GM23248 (cell line): Measurements from ENCODE around the gene ATG7. TPM values are rescaled to one million over a fixed set of nuclear protein-coding genes. Genes with fewer than 3 reads are reported as not detected.

Experiments used
- DNase-seq: peaks from one replicate; pipeline ENCODE4 v3.0.0-alpha.2; 2015
- H2AFZ ChIP-seq: fragments of 200-600 bp; sonication (generic); 2 replicates; pipeline ENCODE4 v1.6.1; 2016; ENCODE audit warnings: antibody characterized with exemption
- H3F3A ChIP-seq: fragments of 200-600 bp; sonication (generic); 2 replicates; pipeline ENCODE4 v1.6.1; 2016; ENCODE audit warnings: mild to moderate bottlenecking, antibody characterized with exemption, mixed run types; ENCODE audit not compliant: insufficient read depth
- H3K27ac ChIP-seq: fragments of 200-600 bp; sonication (generic); 2 replicates; pipeline ENCODE4 v1.5.1; 2016; ENCODE audit warnings: mild to moderate bottlenecking
- H3K27me3 ChIP-seq: fragments of 200-600 bp; sonication (generic); replicated peaks from 2 replicates; pipeline ENCODE4 v1.6.1; 2016; ENCODE audit warnings: mild to moderate bottlenecking; ENCODE audit not compliant: insufficient read depth
- H3K36me3 ChIP-seq: fragments of 200-600 bp; sonication (generic); 2 replicates; pipeline ENCODE4 v1.6.1; 2016; ENCODE audit warnings: low read depth, mild to moderate bottlenecking
- H3K4me1 ChIP-seq: fragments of 200-600 bp; sonication (generic); 2 replicates; pipeline ENCODE4 v1.6.1; 2016; ENCODE audit warnings: mild to moderate bottlenecking; ENCODE audit not compliant: insufficient read depth
- H3K4me2 ChIP-seq: fragments of 200-600 bp; sonication (generic); one replicate; pipeline ENCODE4 v1.6.1; 2016; ENCODE audit warnings: mild to moderate bottlenecking; ENCODE audit not compliant: unreplicated experiment
- H3K4me3 ChIP-seq: fragments of 200-600 bp; sonication (generic); 2 replicates; pipeline ENCODE4 v1.5.1; 2016; ENCODE audit warnings: mild to moderate bottlenecking
- H3K79me2 ChIP-seq: fragments of 200-600 bp; sonication (generic); 2 replicates; pipeline ENCODE4 v1.6.1; 2016; ENCODE audit warnings: mild to moderate bottlenecking; ENCODE audit not compliant: insufficient read depth
- H3K9ac ChIP-seq: fragments of 200-600 bp; sonication (generic); 2 replicates; pipeline ENCODE4 v1.6.1; 2016; ENCODE audit warnings: mild to moderate bottlenecking
- H3K9me2 ChIP-seq: fragments of 200-600 bp; sonication (generic); 2 replicates; pipeline ENCODE4 v1.6.1; 2016; ENCODE audit warnings: mixed run types, mild to moderate bottlenecking, moderate library complexity; ENCODE audit not compliant: insufficient read depth
- H3K9me3 ChIP-seq: fragments of 200-600 bp; sonication (generic); one replicate; pipeline ENCODE4 v1.6.1; 2017; ENCODE audit warnings: low read depth
- H4K20me1 ChIP-seq: fragments of 200-600 bp; sonication (generic); 2 replicates; pipeline ENCODE4 v1.6.0; 2016; ENCODE audit not compliant: insufficient read depth
- EZH2 ChIP-seq: fragments of 200-600 bp; sonication (generic); IDR thresholded peaks from 2 replicates; pipeline ENCODE4 v1.6.1; 2018; ENCODE audit warnings: antibody characterized with exemption, mild to moderate bottlenecking; ENCODE audit not compliant: insufficient read depth, poor library complexity, severe bottlenecking
- EZH2phosphoT487 ChIP-seq: fragments of 200-600 bp; sonication (generic); IDR thresholded peaks from 2 replicates; pipeline ENCODE4 v1.6.1; 2018; ENCODE audit warnings: antibody characterized with exemption, moderate library complexity, mild to moderate bottlenecking, low read depth; ENCODE audit not compliant: insufficient read depth
- WGBS, 2 experiments: methylation state at CpG; one replicate each; pipeline ENCODE4 v1.1.6; 2015 to 2017; ENCODE audit warnings: low lambda C conversion rate in 2 of 2, low coverage in 1 of 2; ENCODE audit errors: missing lambda C conversion rate in 2 of 2; 5-methylcytosine and 5-hydroxymethylcytosine counted together
- in situ Hi-C: fragments of 300-500 bp; cut with MboI; formaldehyde crosslinking; loops from 2 replicates; pipeline ENCODE4 v1.15.0; 2020
- polyA plus RNA-seq: library from polyadenylated mRNA; unstranded; fragments of >200 nt; fragmentation: Nextera tagmentation; extraction: Ambion mirVana; gene quantifications from 2 replicates; pipeline ENCODE4 v1.2.1, GENCODE V29; 2016
- total RNA-seq: library from RNA; depleted of rRNA; stranded (reverse); fragments of >200 nt; shearing (Covaris generic); gene quantifications from 2 replicates; pipeline ENCODE4 v1.2.3, GENCODE V29; 2014

ATG7 gene
- total and polyA plus RNA-seq, 2 experiments from 2014 or later, result 40.5 to 67.5 TPM

- DNase-seq, result no peak
- Histone ChIP-seq H3K27me3 (no peaks in the 10 kb centered on the region), H3K79me2 (peaks cover 59% of the 10 kb centered on the region), H3F3A (peaks cover 51% of the 10 kb centered on the region), H3K9ac (no peak overlapping the region), H4K20me1 (no peaks in the 10 kb centered on the region), H3K4me1 (peaks cover 43% of the 10 kb centered on the region), H3K9me2 (no peaks in the 10 kb centered on the region), H3K27ac (no peak overlapping the region), H2AFZ (no peak overlapping the region), H3K4me2 (no peak overlapping the region), H3K36me3 (peaks cover 6% of the 10 kb centered on the region; the same call in 1 of the 2 replicates), H3K9me3 (no peaks in the 10 kb centered on the region), H3K4me3 (no peak overlapping the region)
- TF ChIP-seq EZH2phosphoT487, result no peak
- TF ChIP-seq EZH2, result no peak
- 95 to 100% methylated on average over 11 to 12 of the region's 12 CpGs for WGBS, 2 experiments
- in situ Hi-C loops, result no loop called here
Observed at GRCh38 chr3:11554666-11555065, 282.5 kb downstream of the ATG7 start.

GRCh38 chr3:11555211-11555782, 283.1 kb downstream of the ATG7 start:
- H3K27ac ChIP-seq, result no peak overlapping the region; the same call in 1 of the 2 replicates
- no peak overlapping the region for H3K9ac ChIP-seq
- no peak overlapping the region for H3K4me3 ChIP-seq
- no peak for DNase-seq
- peaks cover 6% of the 10 kb centered on the region; the same call in 1 of the 2 replicates for H3K36me3 ChIP-seq
- no peaks in the 10 kb centered on the region for H3K27me3 ChIP-seq
- no peak overlapping the region for H2AFZ ChIP-seq
- no peaks in the 10 kb centered on the region for H4K20me1 ChIP-seq
- no peak overlapping the region for H3K4me2 ChIP-seq
- peaks cover 45% of the 10 kb centered on the region for H3F3A ChIP-seq
- H3K79me2 ChIP-seq, result peaks cover 65% of the 10 kb centered on the region
- 81 to 90% methylated on average over 13 of the region's 13 CpGs for WGBS, 2 experiments
- H3K4me1 ChIP-seq, result peaks cover 36% of the 10 kb centered on the region
- in situ Hi-C loops, result no loop called here
- no peak for TF ChIP-seq EZH2phosphoT487
- H3K9me2 ChIP-seq, result no peaks in the 10 kb centered on the region
- no peaks in the 10 kb centered on the region for H3K9me3 ChIP-seq

- H3K9me3 ChIP-seq, result no peaks in the 10 kb centered on the region
Observed at GRCh38 chr3:11555881-11556633, 283.9 kb downstream of the ATG7 start.

DNA sequence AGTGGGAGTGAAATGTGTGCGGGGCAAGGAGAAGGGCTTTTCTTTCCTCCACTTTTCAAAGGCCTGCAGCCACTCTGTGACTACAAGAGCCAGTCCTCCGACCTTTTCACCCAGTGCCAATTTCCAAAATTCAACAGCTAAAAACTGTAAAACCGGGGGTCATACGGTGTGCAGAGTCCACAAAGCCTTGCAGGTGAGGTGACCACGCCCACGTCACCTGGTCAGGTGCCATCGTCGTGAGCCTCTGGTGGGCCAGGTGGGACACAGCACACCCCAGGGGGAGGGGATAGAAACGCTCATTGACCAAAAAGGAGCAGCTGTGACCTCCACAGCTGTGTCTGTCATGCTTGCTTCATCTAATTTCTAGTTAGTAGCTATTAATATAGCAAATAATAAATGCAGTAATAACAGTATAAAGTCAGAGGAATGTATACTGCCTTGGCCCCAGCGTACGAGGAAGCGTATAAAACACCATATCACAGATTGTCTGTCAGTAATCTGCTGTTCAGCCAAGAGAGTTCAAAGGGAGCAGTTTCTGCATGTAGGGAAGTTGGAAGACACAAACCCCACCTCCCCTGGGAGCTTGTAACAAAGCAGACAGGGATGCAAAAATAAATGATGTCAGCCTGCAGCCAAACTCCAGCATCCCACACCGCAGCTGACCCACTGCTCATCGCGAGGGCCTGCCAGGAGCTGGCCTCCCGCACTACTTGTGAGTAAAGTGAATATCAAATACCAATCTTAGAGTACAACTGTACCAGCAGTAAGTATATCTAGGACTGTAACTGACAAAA, 284.9 kb downstream of the ATG7 start:
- Histone ChIP-seq H3K4me2 (peak overlapping the region; percentile 13), H2AFZ (no peak overlapping the region), H3K27ac (peak overlapping the region; percentile 85), H3F3A (peaks cover 30% of the 10 kb centered on the region), H3K79me2 (peaks cover 73% of the 10 kb centered on the region), H3K9me2 (no peaks in the 10 kb centered on the region), H4K20me1 (no peaks in the 10 kb centered on the region), H3K9me3 (no peaks in the 10 kb centered on the region), H3K4me1 (peaks cover 21% of the 10 kb centered on the region), H3K9ac (peak overlapping the region; percentile 68), H3K36me3 (peaks cover 7% of the 10 kb centered on the region; the same call in 1 of the 2 replicates), H3K27me3 (no peaks in the 10 kb centered on the region), H3K4me3 (no peak overlapping the region)
- peak; percentile 94 for DNase-seq
- in situ Hi-C loops, result no loop called here
- 46 to 47% methylated on average over 16 of the region's 16 CpGs for WGBS, 2 experiments
- TF ChIP-seq EZH2phosphoT487 (no peak), EZH2 (no peak)

More at GRCh38 chr3:11555881-11556633, 283.9 kb downstream of the ATG7 start:
- Histone ChIP-seq H3K9me2 (no peaks in the 10 kb centered on the region), H3K27me3 (no peaks in the 10 kb centered on the region), H2AFZ (no peak overlapping the region), H3K4me1 (peaks cover 29% of the 10 kb centered on the region), H4K20me1 (no peaks in the 10 kb centered on the region), H3K4me3 (no peak overlapping the region), H3K4me2 (no peak overlapping the region), H3K36me3 (peaks cover 6% of the 10 kb centered on the region; the same call in 1 of the 2 replicates), H3K79me2 (peaks cover 71% of the 10 kb centered on the region), H3K9ac (no peak overlapping the region), H3K27ac (peak overlapping the region; percentile 85; the same call in 1 of the 2 replicates), H3F3A (peaks cover 38% of the 10 kb centered on the region)
- in situ Hi-C loops, result no loop called here
- DNase-seq, result no peak
- TF ChIP-seq EZH2 (no peak), EZH2phosphoT487 (no peak)
- 93 to 94% methylated on average over 22 to 23 of the region's 23 CpGs for WGBS, 2 experiments
